Naive thymus-derived CD4-positive, alpha-beta T cell (primary cell): ENCODE measurements around the gene GREM2. TPM values are rescaled to one million over a fixed set of nuclear protein-coding genes. Genes with fewer than 3 reads are reported as not detected.

ENCODE experiments used
- ATAC-seq: fragments of 150-1000 bp; cut with Tn5 transposase; 2 replicates; pipeline ENCODE4 v1.10.0; 2021; ENCODE audit warnings: mild to moderate bottlenecking, moderate library complexity
- CTCF ChIA-PET: fragments of 350-600 bp; sonication (Branson Sonifier 250); formaldehyde crosslinking; loops from one replicate; lab custom pipeline; 2021; ENCODE audit warnings: antibody characterized with exemption; lab: Charles Lee
- POLR2A ChIA-PET: fragments of 350-600 bp; sonication (Branson Sonifier 250); formaldehyde crosslinking; loops from one replicate; lab custom pipeline; 2021; ENCODE audit warnings: antibody characterized with exemption, inconsistent platforms; lab: Charles Lee
- DNase-seq, 9 donors: peaks; one replicate each; pipeline versions ENCODE4 v3.0.0 to v3.0.0-alpha.2; 2020 to 2022; ENCODE audit warnings: mixed read lengths in 1 of 9
- H3K27ac ChIP-seq: one replicate; pipeline ENCODE4 v1.7.0; 2013; ENCODE audit warnings: mild to moderate bottlenecking, low read depth, low read length, moderate library complexity
- H3K27me3 ChIP-seq, 2 donors: one replicate each; pipeline ENCODE4 v1.7.0; 2013; ENCODE audit warnings: low read length in 2 of 2, mild to moderate bottlenecking in 2 of 2, moderate library complexity in 2 of 2; ENCODE audit not compliant: control insufficient read depth in 2 of 2, insufficient read depth in 2 of 2
- H3K36me3 ChIP-seq, 3 experiments: 1 replicate in 2 of 3; 2 replicates in 1 of 3; pipeline ENCODE4 v1.7.0; 2013; ENCODE audit warnings: low read length in 3 of 3, mild to moderate bottlenecking in 3 of 3, moderate library complexity in 1 of 3; ENCODE audit not compliant: insufficient read depth in 3 of 3, control insufficient read depth in 2 of 3
- H3K4me1 ChIP-seq, 2 donors: one replicate each; pipeline ENCODE4 v1.7.0; 2013; ENCODE audit warnings: low read length in 2 of 2, mild to moderate bottlenecking in 2 of 2, moderate library complexity in 1 of 2; ENCODE audit not compliant: control insufficient read depth in 2 of 2, insufficient read depth in 2 of 2
- H3K4me3 ChIP-seq: 2 replicates; pipeline ENCODE4 v1.7.0; 2013; ENCODE audit warnings: mild to moderate bottlenecking, low read length
- H3K9me3 ChIP-seq, 3 experiments: 1 replicate in 2 of 3; 2 replicates in 1 of 3; pipeline ENCODE4 v1.7.0; 2013; ENCODE audit warnings: low read length in 3 of 3; ENCODE audit not compliant: control insufficient read depth in 2 of 3
- H3K27ac Mint-ChIP-seq, 9 donors: one replicate each; pipeline ENCODE4 v1.8.0; 2020 to 2022; ENCODE audit warnings: mixed read lengths in 9 of 9, mild to moderate bottlenecking in 8 of 9, moderate library complexity in 5 of 9, inconsistent platforms in 2 of 9
- H3K27me3 Mint-ChIP-seq, 5 donors: one replicate each; pipeline ENCODE4 v1.8.0; 2021 to 2022; ENCODE audit warnings: mixed read lengths in 5 of 5, mild to moderate bottlenecking in 1 of 5
- H3K36me3 Mint-ChIP-seq, 5 donors: one replicate each; pipeline ENCODE4 v1.8.0; 2020 to 2022; ENCODE audit warnings: mixed read lengths in 5 of 5, mild to moderate bottlenecking in 3 of 5, inconsistent platforms in 1 of 5
- H3K4me1 Mint-ChIP-seq, 7 donors: one replicate each; pipeline ENCODE4 v1.8.0; 2020 to 2022; ENCODE audit warnings: mixed read lengths in 7 of 7, mild to moderate bottlenecking in 3 of 7, inconsistent platforms in 1 of 7
- H3K4me3 Mint-ChIP-seq, 10 donors: one replicate each; pipeline ENCODE4 v1.8.0; 2020 to 2022; ENCODE audit warnings: mild to moderate bottlenecking in 10 of 10, mixed read lengths in 10 of 10, moderate library complexity in 6 of 10, inconsistent platforms in 2 of 10
- H3K9me3 Mint-ChIP-seq, 11 donors: one replicate each; pipeline ENCODE4 v1.8.0; 2020 to 2022; ENCODE audit warnings: mixed read lengths in 11 of 11, mild to moderate bottlenecking in 4 of 11, inconsistent platforms in 1 of 11, moderate library complexity in 1 of 11
- intact Hi-C, 2 donors: fragments of 100-400 bp; cut with micrococcal nuclease; formaldehyde crosslinking; loops; one replicate each; pipeline ENCODE4 v1.15.1; 2023
- polyA plus RNA-seq, 2 donors: library from polyadenylated mRNA; unstranded; fragments of 300-500 nt; fragmentation: Illumina TruSeq; gene quantifications; one replicate each; pipeline ENCODE4 v1.2.3, GENCODE V29; 2021
- total RNA-seq, 6 experiments: library from RNA in 5 of 6; stranded (reverse) in 5 of 6; gene quantifications; 1 replicate in 5 of 6; 2 replicates in 1 of 6; pipeline ENCODE4 v1.2.3 and lab custom pipeline; 2021 to 2026

Gene GREM2
- total and polyA plus RNA-seq, 7 experiments from 2014 or later, result 0.05 to 5.2 (median 0.65) TPM; not detected in 1

DNA sequence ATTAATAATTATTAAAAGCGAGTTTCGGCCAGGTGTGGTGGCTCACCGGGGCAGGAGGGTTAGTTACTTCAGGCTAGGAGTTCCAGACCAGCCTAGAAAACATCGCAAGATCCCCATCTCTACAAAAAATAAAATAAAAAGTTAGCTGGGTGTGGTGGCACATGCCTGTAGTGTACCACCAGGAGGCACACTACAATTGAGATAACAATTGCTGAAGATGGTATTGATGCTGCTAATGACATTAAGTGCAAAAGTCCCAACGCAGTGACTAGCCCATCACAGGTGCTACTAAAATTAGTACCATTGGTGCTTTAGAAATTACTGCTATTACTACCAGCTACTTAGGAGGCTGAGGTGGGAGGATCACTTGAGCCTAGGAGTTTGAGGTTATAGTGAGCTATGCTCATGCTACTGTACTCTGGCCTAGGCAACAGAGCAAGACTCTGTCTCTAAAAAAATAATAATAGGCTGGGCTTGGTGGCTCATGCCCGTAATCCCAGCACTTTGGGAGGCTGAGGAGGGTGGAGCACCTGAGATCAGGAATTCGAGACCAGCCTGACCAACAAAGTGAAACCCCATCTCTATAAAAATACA lies 156.6 kb downstream of the GREM2 start:
- ChIA-PET CTCF (interaction anchor here (0.7 to 1.8 kb wide), 5 partner anchors 121 to 236 kb away, joined by 3 to 9 read pairs (median 4); no protein-coding TSS in a partner anchor), POLR2A (no interaction called here)
- peak in 2 of 9 donors; percentile 7 to 14 for DNase-seq
- Mint-ChIP-seq H3K9me3 (peaks cover 0 to 2% (median 0%) of the 10 kb centered on the region in 11 donors), H3K4me3 (no peak overlapping the region), H3K27ac (no peak overlapping the region), H3K27me3 (no peaks in the 10 kb centered on the region), H3K36me3 (no peaks in the 10 kb centered on the region), H3K4me1 (no peaks in the 10 kb centered on the region)
- no peaks in the 10 kb centered on the region for H3K4me1 ChIP-seq
- no peaks in the 10 kb centered on the region for H3K36me3 ChIP-seq
- no peak overlapping the region for H3K27ac ChIP-seq
- peak; percentile 53 for ATAC-seq
- H3K9me3 ChIP-seq, result no peaks in the 10 kb centered on the region
- intact Hi-C loops, result loop anchor here (1.0 to 10.0 kb wide), 3 partner anchors 153 to 489 kb away; no protein-coding TSS in a partner anchor
- no peak overlapping the region for H3K4me3 ChIP-seq
- no peaks in the 10 kb centered on the region for H3K27me3 ChIP-seq

DNA sequence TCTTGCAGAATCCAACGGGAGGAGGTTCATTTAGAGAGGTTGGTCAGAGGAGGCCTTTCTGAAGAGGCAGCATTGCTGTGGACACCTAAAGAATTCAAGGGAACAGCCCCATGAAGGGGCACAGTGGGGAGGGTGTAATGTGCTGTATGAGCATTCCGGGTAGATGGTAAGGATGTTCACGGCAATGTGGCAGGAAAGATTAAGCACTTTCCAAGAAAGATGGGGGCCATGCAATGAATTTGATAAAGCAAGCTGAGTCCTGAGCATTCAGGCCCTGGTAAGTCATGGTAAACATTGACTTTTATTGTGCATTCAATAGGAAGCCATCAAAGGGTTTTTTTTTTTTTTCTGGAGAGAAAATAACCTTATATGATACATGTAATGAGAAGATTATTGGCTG lies 166.6 kb downstream of the GREM2 start:
- Histone ChIP-seq H3K27me3 (no peaks in the 10 kb centered on the region), H3K4me3 (no peak overlapping the region), H3K4me1 (no peaks in the 10 kb centered on the region), H3K27ac (no peak overlapping the region), H3K36me3 (no peaks in the 10 kb centered on the region), H3K9me3 (no peaks in the 10 kb centered on the region)
- Mint-ChIP-seq H3K36me3 (no peaks in the 10 kb centered on the region), H3K27ac (no peak overlapping the region), H3K27me3 (peaks cover 0 to 14% (median 10%) of the 10 kb centered on the region in 5 donors), H3K4me3 (no peak overlapping the region), H3K9me3 (peaks cover 0 to 5% (median 0%) of the 10 kb centered on the region in 11 donors), H3K4me1 (no peaks in the 10 kb centered on the region)
- CTCF ChIA-PET, result no interaction called here
- DNase-seq (no peak), ATAC-seq (no peak)
- intact Hi-C loops, result no loop called here
- POLR2A ChIA-PET, result no interaction called here

DNA sequence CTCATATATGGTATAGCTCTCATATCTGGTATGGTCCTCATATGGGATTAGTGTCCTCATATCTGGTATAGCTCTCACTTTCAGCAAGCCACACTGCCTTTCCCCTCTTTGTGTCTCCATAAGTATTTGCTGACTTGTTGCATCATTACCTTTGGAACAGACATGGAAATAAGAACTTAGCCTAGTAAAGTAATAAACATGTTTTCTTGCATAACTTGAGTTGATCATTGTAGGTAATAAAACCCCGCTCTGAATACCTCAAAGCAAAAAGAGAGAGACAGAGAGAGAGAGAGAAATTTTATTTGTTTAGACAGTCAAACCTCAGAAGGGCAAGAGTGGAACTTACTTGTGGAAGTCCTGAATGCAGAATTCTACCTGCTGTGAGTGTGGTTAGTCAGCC lies 170.3 kb downstream of the GREM2 start:
- intact Hi-C loops, result no loop called here
- CTCF ChIA-PET, result no interaction called here

More for the DNA sequence above, 170.3 kb downstream of the GREM2 start:
- Histone ChIP-seq H3K27ac (no peak overlapping the region), H3K27me3 (no peaks in the 10 kb centered on the region), H3K4me1 (no peaks in the 10 kb centered on the region), H3K36me3 (no peaks in the 10 kb centered on the region), H3K4me3 (no peak overlapping the region), H3K9me3 (no peaks in the 10 kb centered on the region)
- H3K9me3 Mint-ChIP-seq, result peaks cover 0 to 8% (median 0%) of the 10 kb centered on the region in 11 donors
- no peak overlapping the region for H3K27ac Mint-ChIP-seq
- POLR2A ChIA-PET, result interaction anchor here (0.8 kb wide), 1 partner anchor 1836 kb away, joined by 3 read pairs; no protein-coding TSS in a partner anchor
- ATAC-seq, result no peak
- peaks cover 0 to 14% (median 10%) of the 10 kb centered on the region in 5 donors for H3K27me3 Mint-ChIP-seq
- no peak for DNase-seq
- H3K4me3 Mint-ChIP-seq, result no peak overlapping the region
- no peaks in the 10 kb centered on the region for H3K4me1 Mint-ChIP-seq
- no peaks in the 10 kb centered on the region for H3K36me3 Mint-ChIP-seq
